ENCODE results near the gene DCP1A. TPM values are rescaled to one million over a fixed set of nuclear protein-coding genes. Genes with fewer than 3 reads are reported as not detected.

Gene DCP1A
- total and polyA plus RNA-seq, 2 donors (not counting 3 experiments of a cell fraction or from before 2014, with no cell fraction given) = 32.3 to 38.0 TPM

DNA sequence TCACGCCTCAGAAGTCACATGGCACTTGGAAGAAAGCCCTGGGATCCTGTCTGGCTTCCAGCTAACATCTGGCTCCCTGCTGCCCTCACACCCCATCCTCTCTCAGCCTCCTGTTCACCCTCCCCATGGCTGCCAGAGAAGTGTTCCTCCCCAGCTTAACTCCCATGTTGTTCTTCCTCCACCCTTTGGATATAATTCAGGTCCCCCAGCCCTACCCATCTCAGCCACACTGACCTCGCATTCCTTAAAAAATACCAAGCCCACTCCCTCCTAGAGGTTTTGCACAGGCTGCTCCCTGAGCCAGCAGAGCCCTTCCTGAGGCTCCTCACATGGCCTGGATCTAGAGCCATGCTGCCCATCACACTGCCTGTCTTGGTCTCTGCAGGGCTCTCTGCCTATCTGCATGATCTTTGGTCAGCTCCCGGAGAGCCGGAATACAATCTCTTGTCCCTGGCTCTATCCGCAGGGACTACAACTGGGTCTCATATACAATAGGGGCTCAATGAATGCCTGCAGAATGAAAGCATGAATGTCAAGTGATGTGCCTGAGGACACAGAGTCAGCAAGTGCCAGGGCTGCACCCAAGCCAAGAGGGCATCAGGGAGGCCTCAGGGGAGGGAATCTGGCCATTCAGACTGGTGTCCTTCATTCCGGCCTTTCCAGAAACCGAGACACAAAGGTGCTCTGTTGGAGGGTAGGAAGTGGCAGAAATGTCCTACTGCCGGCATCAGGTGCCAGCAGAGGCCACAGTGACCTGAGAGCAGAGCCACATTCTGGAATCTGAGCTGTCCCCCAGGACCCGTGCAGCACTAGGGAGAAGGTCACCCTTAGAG lies 87.7 kb downstream of the DCP1A start:
- H3K4me3 ChIP-seq (replicated peaks in 1 of 3; ENCODE audit: insufficient read depth in 1 of 3, low read depth in 1 of 3, low read length in 3 of 3) = no peak overlapping the region
- H3K27ac ChIP-seq (ENCODE audit: insufficient read depth, low read depth, low read length) = no peak overlapping the region
- H3K4me2 ChIP-seq (ENCODE audit: insufficient read depth, low read length) = no peak overlapping the region
- POLR2A ChIA-PET = no interaction called here
- H3K4me1 ChIP-seq (ENCODE audit: control insufficient read depth, extremely low read depth, insufficient read depth, low read length) = no peaks in the 10 kb centered on the region
- H3K9ac ChIP-seq (replicated peaks; ENCODE audit: extremely low read depth, insufficient read depth, low read length) = no peak overlapping the region
- no peaks in the 10 kb centered on the region for H3K9me3 ChIP-seq (replicated peaks; ENCODE audit: control insufficient read depth, insufficient read depth, low read length)
- no peaks in the 10 kb centered on the region for H4K20me1 ChIP-seq (replicated peaks; ENCODE audit: control insufficient read depth, extremely low read depth, insufficient read depth, low read length)
- CTCF ChIA-PET = interaction anchor here (1.2 kb wide), 1 partner anchor 11 kb away, joined by 4 read pairs; no protein-coding TSS in a partner anchor
- peaks cover 12% of the 10 kb centered on the region for H3K79me2 ChIP-seq (ENCODE audit: control insufficient read depth, insufficient read depth, low read length)
- FAIRE-seq (no peak), DNase-seq (ENCODE audit: low read depth, low spot score) (no peak)
- no TSS peak for BruUV-seq (replicated peaks)
- dilution Hi-C loops (cut with MboI; ENCODE audit: extremely low pct_ligation_motif_present, low sequenced_read_pairs) (no loop called here), intact Hi-C loops (cut with micrococcal nuclease) (no loop called here)
- H3K9me1 ChIP-seq (replicated peaks; ENCODE audit: control insufficient read depth, extremely low read depth, insufficient read depth, low read length) = no peaks in the 10 kb centered on the region
- H3K27me3 ChIP-seq (ENCODE audit: control insufficient read depth in 2 of 2, insufficient read depth in 2 of 2, low read length in 2 of 2) = no peaks in the 10 kb centered on the region
- H2AFZ ChIP-seq (ENCODE audit: low read depth, low read length) = no peak overlapping the region
- no peaks in the 10 kb centered on the region for H3K36me3 ChIP-seq (ENCODE audit: control insufficient read depth in 2 of 2, extremely low read depth in 1 of 2, insufficient read depth in 2 of 2, low read length in 2 of 2)
- TF ChIP-seq EZH2 (IDR thresholded peaks at IDR 0.05; ENCODE audit: borderline replicate concordance, low read depth, low read length, severe bottlenecking) = no peak
- TF ChIP-seq MYC (IDR thresholded peaks at IDR 0.05; ENCODE audit: low read depth, low read length) = no peak
- no peak for TF ChIP-seq GATA2 (IDR thresholded peaks at IDR 0.05; ENCODE audit: insufficient read depth, insufficient read length, low read depth, low read length)
- TF ChIP-seq CTCF (IDR thresholded peaks at IDR 0.05; ENCODE audit: extremely low read depth in 1 of 2, insufficient read depth in 1 of 2, low read depth in 1 of 2, low read length in 2 of 2) = no peak

Data from endothelial cell of umbilical vein (primary cell).